Stimulated activated CD4-positive, alpha-beta T cell treated with anti-CD3 and anti-CD28 coated beads, Interleukin-2, amount 100 ng/mL, for 24 hours (primary cell): ENCODE data around the gene TRIM69.
"Not testable (repeated sequence)": the region's sequence is repeated elsewhere in the genome, so short reads cannot be mapped to it uniquely, and the experiment has no call there.

Experiments
- DNase-seq, 2 donors: peaks; one replicate each; pipeline ENCODE4 v3.0.0-alpha.2; 2020

Gene TRIM69

DNA sequence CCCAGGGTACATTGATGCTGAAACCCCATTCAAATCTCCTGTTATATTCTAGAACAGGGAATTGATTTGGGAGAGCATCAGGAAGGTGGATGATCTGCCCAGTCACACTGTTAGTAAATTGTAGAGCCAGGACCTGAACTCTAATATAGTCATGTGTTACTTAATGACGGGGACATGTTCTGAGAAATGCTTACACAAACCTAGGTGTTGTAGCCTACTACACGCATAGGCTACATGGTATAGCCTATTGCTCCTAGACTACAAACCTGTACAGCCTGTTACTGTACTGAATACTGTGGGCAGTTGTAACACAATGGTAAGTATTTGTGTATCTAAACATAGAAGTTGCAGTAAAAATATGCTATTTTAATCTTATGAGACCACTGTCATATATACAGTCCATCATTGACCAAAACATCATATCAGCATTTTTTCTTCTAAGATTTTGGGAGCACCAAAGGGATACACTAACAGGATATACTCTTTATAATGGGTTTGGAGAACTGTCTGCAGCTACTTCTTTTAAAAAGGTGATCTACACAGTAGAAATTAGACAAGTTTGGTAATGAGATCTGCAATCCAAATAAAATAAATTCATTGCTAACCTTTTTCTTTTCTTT, 19.2 kb upstream of the TRIM69 start:
- no peak for DNase-seq

DNA sequence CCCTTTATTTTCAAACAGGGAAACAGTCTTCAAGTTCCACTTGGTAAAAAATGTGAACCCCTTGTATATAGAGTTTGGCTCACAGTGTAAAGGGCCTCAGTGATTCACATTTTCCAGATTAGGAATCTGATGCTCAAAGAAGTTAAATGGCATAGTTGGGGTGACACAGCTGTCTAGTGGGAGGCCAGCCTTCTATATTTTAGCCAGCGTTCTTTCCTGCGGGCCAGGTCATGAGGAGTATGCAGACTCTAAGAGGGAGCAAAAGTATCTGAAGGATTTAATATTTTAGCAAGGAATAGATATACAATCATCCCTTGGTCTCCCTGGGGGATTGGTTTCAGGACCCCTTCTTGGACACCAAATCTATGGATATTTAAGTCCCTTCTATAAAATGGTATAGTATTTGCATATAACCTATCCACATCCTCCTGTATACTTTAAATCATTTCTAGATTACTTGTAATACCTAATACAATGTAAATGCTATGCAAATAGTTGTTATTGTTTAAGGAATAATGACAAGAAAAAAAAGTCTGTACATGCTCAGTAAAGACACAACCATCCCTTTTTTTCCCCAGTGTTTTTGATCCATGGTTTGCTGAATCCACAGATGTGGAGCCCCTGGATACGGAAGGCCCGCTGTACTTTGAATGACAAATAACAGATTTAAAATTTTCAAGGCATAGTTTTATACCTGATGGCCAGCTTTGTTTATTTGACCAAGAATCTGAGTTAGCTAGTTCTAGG, 18.0 kb upstream of the TRIM69 start:
- DNase-seq, result peak; percentile 23 to 28

DNA sequence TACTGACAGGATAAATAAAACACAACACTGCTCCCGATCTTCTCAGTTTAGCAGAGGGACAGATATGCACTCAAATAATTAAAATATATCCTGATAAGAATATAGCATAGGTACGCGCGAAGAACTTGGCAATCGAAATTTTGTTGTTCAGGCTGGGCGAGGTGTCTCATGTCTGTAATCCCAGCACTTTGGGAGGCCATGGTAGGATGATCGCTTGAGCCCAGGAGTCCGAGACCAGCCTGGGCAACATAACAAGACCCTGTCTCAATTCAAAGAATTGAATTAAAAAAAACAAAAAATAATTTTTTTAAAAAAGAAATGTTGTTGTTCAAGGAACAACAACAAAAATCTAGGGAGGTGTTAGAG, 17.4 kb upstream of the TRIM69 start:
- DNase-seq, result no peak

DNA sequence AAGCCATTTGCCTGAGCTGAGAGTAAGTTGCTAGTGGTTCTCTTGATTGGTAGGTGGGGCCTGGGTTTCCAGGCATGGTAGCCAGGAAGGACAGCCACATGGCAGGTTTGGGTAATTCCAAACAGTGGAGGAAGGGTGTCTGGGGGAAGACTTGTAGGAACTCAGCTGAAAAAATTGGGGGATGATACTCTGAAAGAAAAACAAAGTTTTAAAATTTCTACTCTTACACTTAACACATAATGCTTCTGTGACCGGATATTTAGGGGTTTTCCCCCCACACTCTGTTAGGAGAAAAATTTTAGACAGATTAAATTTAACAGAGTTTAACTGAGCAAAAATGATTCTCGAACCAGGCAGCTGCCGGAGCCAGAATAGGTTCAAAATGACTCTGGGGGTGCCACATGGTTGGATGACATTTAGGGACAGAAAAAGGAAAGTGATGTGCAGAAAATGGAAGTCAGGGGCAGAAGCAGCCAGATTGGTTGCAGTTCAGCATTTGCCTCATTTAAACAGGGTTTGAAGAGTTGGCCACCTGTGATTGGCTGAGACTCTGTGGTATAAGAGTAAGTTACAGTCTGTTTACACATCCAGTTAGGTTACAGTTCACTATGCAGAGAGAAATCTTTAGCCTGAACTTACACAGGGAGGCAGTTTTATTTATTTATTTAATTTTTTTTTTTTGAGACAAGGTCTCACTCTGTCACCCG, 16.9 kb upstream of the TRIM69 start:
- peak; percentile 63 to 68 for DNase-seq

DNA sequence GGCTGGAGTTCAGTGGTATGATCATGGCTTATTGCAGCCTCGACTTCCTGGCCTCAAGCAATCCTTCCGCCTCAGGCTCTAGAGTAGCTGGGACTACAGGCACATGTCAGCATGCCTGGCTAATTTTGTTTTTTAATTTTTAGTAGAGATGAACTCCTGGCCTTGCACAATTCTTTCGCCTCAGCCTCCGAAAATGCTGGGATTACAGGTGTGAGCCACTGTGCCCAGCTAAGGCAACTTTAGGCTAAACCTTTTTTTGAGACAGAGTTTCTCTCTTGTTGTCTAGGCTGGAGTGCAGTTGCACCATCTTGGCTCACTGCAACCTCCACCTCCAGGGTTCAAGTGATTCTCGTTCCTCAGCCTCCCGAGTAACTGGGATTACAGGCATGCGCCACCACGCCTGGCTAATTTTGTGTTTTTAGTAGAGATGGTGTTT, 16.3 kb upstream of the TRIM69 start:
- peak; percentile 33 to 42 for DNase-seq

DNA sequence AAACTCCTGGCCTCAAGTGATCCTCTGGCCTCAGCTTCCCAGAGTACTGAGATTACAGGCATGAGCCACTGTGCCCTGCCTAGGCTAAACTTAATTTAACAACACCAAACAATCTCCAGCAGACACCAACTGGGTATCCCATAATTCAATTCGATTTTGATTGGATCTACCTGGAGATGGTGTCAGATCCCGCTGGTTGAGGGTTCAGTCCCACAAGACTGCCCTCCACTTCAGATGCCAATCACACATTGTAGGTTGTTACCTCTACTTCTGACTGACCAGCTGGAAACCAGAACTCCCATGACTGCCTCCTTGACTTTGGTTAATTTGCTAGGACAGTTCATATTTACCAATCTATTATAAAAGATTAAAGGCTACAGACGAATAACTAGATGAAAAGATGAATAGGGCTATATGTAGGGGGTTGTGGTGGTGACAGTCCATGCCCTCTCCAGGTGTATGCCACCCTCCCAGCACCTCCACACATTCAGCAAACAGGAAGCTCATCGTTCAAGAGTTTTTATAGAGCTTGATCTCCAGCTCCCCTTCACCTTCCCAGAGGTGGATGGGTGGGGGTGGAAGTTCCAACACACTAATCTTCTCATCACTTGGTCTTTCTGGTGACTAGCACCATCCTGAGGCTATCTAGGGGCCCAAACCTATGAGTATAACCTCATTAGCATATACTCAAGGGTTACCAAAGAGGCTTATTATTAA, 15.7 kb upstream of the TRIM69 start:
- peak; percentile 33 for DNase-seq

DNA sequence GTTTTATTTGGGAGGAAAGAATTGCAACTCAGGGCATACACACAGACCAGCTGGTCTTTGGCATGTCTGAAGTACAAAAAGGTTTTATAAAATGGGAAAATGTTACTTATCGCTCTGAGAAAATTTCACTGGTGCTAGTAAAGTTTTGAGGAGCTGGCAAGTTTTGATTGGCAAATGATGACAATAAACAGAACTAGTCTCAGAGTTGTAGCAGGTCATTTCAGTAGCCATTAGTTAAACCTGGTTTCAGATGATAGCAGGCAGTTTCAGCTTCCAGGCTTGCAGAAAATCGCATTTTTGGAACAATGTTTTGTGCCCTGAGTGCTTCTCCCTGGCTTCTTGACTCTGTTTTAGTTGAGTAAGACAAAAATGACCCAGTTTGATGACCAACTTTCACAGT, 14.3 kb upstream of the TRIM69 start:
- DNase-seq, result no peak

DNA sequence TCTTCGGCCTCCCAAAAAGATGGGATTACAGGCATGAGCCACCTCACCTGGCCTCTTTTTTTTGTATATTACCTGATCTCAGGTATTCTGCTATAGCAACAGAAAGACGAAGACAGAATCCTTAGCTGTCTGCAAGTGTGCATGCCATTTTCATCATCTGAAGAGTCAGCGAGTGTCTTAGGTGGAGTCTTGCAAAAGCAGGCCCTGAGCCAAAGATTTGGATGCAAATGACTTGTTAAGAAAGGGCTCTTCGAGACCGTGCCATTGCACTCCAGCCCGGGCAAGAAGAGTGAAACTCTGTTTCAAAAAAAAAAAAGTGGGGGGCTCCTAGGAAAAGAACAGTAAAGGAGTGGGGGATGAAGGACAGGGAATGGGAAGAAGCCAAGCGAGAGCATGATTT, 10.2 kb upstream of the TRIM69 start:
- DNase-seq, result peak in 1 of 2 donors; percentile 41

DNA sequence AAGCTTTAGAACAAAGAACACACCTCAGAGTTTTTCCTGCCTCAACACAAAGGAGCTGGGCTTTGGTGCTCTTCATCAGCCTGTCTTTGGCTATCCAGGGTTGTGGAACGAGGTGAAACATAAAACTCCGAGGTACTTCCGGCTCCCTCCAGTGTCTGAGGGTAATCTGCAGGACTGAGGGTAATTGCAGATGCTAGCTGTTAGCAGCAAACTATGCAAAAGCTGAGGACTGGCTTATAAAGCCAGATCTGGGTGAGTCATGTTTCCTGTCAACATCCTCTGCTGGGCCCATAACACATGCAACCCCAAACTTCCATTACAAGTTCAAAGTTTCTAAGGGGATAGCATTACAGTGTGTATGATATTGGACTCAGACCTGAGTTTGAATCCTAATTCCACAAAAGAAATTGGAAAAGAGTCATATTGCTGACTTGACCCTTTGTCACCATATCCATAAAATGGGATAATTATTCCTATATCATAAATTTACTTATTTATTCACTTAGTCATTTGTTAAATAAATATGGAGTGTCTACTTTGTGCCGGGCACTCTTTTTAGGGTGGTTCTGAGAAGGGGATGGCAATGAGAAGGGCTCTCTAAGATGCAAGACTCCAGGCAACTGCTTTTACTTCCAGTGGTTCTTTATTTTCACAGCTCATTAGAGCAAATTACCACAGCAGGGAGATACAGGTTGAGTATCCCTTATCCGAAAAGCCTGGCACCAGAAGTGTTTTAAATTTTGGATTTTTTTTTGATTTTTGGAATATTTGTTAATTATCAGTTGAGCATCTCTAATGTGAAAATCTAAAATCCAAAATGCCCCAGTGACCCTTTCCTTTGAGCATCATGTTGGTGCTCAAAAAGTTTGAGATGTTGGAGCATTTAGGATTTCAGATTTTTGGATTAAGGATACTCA, 9.5 kb upstream of the TRIM69 start:
- DNase-seq, result peak; percentile 48 to 71

DNA sequence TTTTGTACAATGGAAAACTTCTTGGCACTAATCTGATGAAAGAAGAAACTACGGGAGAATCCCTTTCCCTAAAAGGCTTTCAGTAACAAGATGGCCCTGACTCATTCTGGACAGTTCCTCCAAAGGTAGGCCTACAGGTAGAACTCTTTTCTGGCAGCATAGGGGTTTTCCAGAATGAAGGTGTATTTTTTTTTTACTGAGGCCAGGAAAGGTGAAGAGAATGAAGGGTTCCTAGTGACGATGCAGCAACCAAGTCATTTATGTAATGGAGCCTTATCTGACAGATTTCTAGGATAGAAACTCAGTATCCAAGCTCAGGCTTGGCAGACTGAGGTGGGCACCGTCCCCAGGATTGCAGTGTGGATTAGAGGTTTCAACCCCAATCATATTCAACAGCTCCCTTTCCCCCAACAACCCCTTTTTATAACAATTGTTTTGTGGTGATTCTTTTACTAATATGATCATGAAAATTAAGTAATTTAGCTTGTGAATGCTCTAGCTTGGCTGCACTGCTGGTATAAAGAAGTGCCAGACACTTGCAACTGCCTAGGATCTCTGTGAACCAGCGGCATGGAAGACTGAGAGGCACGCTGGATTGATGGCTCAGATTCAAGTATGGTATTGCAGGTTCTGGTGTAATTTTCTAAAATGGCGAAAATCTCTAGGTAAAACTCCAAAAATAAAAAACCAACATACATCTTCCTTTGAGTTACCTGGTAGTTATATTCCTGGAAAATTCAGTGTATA, 8.7 kb upstream of the TRIM69 start:
- DNase-seq, result no peak

DNA sequence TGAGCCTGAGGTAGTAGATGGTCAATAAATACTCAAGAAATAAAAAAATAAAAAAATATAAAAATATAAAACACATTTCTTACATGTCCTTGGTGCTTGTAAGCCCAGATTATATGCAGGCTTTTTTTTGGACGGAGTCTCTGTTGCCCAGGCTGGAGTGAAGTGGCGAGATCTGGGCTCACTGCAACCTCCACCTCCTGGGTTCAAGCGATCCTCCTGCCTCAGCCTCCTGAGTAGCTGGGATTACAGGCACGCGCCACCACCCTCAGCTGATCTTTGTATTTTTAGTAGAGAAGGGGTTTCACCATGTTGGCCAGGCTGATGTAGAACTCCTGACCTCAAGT, 8.1 kb upstream of the TRIM69 start:
- not testable (repeated sequence) for DNase-seq

DNA sequence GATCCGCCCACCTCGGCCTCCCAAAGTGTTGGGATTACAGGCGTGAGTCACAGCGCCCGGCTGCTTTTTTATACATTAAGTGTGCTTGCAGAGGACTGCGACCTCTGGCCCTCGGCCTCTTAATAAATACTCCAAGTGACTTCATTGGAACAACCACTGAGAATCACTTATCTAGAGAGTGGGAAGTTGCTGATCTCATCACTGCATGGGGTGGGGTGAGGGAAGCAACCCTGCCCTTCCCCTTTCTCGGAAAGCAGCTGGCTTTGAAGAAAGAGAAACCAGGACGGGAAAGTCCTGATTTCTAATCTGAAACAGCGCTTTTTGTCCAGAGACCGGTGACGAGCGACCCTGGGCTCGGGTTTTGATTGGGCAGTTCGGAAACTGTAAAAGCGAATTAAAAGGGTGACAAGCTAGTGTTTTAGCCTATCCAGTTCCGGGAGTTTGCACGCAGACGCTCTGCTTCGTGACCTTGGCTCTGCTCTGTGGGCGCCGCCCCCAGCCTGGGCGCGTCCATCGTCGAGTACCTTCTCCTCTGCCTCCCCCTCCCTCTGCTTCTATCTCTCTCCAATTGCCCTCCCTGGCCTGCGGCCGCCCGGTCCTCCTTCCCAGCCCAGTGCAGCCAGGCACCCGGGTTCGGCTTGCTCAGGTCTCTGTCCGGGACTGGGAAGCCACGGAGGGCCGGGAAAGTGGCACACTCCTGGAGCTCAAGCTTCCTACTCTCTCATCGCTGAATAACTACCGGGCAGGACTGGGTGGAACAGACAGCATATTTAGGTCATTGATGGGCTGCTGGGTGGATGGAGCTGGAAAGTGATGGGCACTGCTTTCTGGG, 7.5 kb upstream of the TRIM69 start:
- peak; percentile 91 to 92 for DNase-seq

DNA sequence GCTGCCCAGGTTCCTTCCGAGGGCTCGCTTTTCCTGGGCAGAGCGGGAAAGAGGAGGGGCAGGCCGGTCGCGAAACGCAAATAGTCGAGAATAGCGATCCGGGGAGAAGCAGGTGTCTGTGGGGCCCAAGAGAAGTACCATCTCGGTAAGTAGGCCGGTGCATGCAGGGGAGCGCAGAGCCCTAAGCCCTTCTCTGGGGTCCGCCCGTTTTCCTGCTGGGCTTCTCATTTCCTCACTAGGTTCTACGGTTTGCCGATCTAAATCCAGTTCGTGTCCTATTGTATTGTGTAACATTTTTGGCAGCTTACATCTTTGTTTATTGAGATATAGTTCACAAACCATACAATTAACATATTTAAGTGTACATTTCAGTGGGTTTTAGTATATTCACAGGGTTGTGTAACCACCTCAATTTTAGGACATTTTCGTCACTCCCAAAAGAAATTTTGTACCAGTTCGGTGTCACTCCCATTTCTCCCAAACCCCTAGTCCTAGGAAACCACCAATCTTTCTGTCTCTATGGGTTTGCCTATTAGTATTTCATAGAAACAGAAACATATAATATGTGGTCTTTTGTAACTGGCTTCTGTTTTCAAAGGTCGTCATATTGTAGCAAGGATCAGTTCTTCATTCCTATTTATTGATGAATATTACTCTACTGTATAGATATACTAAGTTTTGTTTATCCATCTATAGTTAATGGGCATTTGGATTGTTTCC, 6.8 kb upstream of the TRIM69 start:
- peak in 1 of 2 donors; percentile 57 for DNase-seq

DNA sequence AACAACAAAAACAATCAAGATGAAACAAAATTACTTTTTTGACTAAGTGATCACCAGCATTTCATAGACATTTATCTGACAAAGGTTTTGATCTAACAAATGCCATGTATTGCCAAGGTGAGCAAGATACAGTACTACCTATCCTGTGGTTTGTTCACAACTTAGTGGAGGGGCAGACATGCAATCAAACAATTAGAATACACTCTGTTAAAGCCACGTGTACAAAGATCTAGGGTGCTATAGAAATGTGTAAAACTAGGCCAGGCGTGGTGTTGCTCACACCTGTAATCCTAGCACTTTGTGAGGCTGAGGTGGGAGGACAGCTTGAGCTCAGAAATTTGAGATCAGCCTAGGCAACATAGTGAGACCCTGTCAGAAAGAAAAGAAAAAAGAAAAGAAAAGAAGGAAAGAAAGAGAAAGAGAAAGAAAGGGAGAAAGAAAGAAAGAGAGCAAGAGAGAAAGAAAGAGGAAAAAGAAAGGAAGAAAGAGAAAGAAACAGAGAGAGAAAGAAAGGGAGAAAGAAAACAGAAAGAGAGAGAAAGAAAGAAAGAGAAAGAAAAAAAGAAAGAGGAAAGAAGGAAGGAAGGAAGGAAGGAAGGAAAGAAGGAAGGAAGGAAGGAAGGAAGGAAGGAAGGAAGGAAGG, 1.4 kb upstream of the TRIM69 start:
- DNase-seq, result no peak

DNA sequence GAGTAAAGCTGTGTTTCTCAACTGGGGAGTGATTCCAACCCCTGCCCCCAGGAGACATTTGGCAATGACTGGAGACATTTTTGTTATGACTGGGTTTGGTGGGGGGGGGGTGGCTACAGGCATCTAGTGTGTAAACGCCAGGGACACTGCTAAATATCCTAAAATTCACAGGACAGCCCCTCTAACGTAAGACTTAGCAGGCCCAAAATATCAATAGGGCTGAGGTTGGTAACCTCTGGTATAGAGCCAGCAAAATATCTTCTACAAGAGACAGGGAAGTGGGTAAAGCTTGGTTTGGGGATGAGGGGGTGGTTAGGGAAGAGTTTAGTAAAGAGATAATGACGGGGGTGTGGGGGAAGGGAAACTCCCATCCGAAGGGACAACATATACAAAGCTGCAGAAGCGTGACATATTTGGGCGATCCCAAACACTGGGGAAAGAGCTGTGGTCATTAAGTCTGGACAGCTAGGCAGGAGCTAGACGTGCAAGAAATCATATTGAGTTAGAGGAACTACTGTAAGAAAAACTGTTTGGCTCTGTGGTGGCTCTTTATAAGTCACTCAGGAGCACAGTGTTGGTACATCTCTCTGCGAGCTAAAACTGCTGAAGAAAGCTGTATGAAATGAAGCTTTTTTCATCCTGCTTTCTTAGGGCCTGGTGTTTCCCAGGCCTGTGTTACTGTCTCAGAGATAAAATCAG, 697 bp upstream of the TRIM69 start:
- DNase-seq, result peak; percentile 59 to 62

DNA sequence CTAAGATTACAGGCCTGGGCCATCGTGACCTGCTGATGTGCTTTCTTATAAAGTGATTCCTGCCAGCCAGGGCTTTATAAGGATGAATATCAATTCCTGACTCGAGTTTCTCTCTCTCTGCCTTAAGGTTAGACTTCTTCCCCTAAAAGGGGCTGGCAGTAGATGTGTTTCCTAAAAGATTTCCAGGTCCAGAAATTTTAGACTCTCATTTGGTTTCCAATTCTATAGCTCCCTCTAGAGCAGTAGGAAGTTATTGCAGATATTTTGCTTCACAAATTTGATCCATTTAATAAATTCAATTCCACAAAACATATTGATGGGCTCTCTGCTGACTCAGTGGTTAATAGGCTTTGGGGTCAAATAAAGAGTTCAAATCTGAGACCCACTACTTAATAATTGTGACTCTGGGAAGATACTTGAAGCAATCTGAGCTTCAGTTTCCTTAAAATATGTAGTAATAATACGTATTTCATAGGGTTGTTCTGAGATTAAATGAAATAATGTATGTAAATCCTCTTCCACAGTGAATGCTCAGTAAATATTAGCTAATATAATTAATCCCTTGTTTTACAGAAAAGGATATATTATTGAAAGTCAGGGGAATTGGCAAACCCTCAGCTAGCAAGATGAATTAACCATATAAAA, 2.1 kb downstream of the TRIM69 start:
- no peak for DNase-seq

DNA sequence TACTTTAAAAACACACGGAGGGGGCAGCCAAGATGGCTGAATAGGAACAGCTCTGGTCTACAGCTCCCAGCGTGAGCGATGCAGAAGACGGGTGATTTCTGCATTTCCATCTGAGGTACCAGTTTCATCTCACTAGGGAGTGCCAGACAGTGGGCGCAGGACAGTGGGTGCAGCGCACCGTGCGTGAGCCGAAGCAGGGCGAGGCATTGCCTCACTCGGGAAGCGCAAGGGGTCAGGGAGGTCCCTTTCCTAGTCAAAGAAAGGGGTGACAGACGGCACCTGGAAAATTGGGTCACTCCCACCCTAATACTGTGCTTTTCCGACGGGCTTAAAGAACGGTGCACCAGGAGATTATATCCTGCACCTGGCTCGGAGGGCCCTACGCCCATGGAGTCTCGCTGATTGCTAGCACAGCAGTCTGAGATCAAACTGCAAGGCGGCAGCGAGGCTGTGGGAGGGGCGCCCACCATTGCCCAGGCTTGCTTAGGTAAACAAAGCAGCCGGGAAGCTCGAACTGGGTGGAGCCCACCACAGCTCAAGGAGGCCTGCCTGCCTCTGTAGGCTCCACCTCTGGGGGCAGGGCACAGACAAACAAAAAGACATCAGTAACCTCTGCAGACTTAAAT, 3.0 kb downstream of the TRIM69 start:
- DNase-seq, result not testable (repeated sequence)

DNA sequence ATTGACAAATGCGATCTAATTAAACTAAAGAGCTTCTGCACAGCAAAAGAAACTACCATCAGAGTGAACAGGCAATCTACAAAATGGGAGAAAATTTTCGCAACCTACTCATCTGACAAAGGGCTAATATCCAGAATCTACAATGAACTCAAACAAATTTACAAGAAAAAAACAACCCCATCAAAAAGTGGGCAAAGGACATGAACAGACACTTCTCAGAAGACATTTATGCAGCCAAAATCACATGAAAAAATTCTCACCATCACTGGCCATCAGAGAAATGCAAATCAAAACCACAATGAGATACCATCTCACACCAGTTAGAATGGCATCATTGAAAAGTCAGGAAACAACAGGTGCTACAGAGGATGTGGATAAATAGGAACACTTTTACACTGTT, 7.1 kb downstream of the TRIM69 start:
- DNase-seq, result not testable (repeated sequence)
